Mesodermal cell (in vitro differentiated cells): ENCODE measurements around the gene MXD4.
A peak's percentile ranks its signal among the peaks of the same experiment; 100 is the strongest.

ENCODE experiments used
- H3K27ac ChIP-seq: 2 replicates; pipeline ENCODE4 v1.7.0; 2013; ENCODE audit warnings: mild to moderate bottlenecking, low read depth, low read length, moderate library complexity; ENCODE audit not compliant: severe bottlenecking
- H3K36me3 ChIP-seq: 2 replicates; pipeline ENCODE4 v1.7.1; 2013; ENCODE audit warnings: mild to moderate bottlenecking, low read length, moderate library complexity; ENCODE audit not compliant: control insufficient read depth, insufficient read depth
- H3K4me1 ChIP-seq: one replicate; pipeline ENCODE4 v1.7.1; 2013; ENCODE audit warnings: mild to moderate bottlenecking, low read length; ENCODE audit not compliant: insufficient read depth, control insufficient read depth, poor library complexity, severe bottlenecking
- H3K4me3 ChIP-seq: 2 replicates; pipeline ENCODE4 v1.7.0; 2013; ENCODE audit warnings: low read length, control low read depth, mild to moderate bottlenecking; ENCODE audit not compliant: insufficient read depth, poor library complexity, severe bottlenecking; ENCODE audit errors: extremely low read depth
- H3K9me3 ChIP-seq: 2 replicates; pipeline ENCODE4 v1.7.1; 2013; ENCODE audit warnings: mild to moderate bottlenecking, low read length, moderate library complexity; ENCODE audit not compliant: control insufficient read depth
- WGBS, 2 experiments: methylation state at CpG; one replicate each; pipeline ENCODE4 v1.1.5; 2013; ENCODE audit warnings: missing lambda C conversion rate in 2 of 2; ENCODE audit not compliant: insufficient coverage in 2 of 2; 5-methylcytosine and 5-hydroxymethylcytosine counted together

The MXD4 gene

DNA sequence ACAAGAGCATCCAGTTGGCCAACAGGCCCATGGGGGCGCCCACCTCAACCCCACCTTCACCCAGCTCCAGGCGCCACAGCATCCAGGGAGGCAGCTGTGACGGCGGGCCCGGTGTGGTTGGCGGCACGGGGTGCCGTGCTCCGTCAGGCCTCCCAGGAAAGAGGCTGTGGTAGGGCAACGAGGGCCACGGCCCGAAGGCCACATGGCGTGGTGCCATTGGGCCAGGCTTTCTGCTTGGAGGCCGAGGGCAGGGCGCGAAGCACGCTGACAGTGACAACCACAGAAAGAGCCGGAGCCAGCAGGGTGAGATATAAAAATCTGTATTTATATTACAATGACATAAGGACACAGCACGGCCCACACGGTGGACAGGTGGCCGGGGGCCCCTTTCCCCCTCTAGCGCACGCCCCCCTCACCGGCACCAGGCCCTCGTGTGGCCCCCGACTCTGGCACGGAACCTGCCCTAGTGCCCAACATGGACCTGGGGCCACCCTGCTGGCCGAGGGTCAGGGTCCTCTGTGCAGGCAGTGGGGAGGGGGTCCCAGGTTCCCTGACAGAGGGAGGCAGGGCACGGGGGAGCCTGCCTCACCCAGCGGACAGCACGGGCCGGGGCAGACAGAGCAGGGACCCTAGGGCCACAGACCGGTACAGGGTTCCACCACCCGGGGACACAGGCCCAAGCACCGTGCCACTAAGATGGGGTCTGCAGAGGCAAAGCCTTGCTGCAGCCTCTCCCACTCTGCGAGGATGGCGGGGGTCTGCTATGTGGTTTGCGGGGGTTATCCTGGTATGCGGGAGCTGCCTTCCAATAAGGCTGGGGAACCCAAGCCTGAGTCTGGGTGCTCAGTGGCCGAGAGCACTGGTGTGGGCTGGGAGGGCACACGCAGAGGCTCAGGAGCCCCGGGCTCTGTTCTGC, 14.5 kb downstream of the MXD4 start:
- H3K9me3 ChIP-seq, result no peaks in the 10 kb centered on the region
- H3K36me3 ChIP-seq, result peaks cover 38% of the 10 kb centered on the region
- H3K4me3 ChIP-seq, result no peak overlapping the region
- no peak overlapping the region for H3K27ac ChIP-seq
- 95 to 96% methylated on average over 25 to 28 of the region's 42 CpGs for WGBS, 2 experiments
- H3K4me1 ChIP-seq, result no peaks in the 10 kb centered on the region

DNA sequence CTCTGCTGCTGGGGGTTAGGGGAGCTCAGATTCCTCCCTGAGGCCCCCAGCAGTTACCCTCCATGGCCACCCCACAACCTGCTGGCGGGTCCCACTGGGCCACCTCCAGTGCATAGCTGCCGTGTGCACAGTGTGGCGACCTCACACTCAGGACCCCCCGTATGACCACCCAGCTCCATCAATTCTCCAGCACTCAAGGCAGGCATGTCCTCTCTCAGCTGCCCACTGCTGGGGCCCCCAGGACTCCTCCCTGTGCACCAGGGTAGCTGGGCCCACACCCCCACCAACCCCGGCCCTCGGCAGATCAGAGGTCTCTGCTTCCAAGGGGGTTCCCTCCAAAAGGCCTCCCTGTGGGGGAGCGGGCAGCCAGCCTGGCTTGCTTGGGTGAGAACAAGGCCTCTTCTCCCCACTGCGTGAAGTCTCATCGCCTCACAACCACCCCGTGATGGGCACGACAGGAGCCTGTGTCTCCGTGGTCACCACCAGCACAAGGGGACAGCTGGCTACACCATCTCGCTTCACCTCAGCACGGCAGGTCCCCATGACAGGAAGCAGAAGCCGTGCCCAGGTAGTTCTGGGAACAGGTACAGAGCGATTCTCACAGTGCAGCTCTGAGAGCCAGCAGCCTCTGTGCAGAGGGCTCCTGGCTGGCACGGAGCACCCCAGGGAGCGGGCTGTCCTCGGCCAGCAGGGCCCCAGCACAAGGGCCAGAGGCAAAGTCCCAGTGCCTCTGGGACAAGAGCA, 15.4 kb downstream of the MXD4 start:
- Histone ChIP-seq H3K4me3 (no peak overlapping the region), H3K27ac (no peak overlapping the region), H3K36me3 (peaks cover 30% of the 10 kb centered on the region), H3K9me3 (no peaks in the 10 kb centered on the region), H3K4me1 (no peaks in the 10 kb centered on the region)
- 95 to 96% methylated on average over 19 of the region's 19 CpGs for WGBS, 2 experiments

DNA sequence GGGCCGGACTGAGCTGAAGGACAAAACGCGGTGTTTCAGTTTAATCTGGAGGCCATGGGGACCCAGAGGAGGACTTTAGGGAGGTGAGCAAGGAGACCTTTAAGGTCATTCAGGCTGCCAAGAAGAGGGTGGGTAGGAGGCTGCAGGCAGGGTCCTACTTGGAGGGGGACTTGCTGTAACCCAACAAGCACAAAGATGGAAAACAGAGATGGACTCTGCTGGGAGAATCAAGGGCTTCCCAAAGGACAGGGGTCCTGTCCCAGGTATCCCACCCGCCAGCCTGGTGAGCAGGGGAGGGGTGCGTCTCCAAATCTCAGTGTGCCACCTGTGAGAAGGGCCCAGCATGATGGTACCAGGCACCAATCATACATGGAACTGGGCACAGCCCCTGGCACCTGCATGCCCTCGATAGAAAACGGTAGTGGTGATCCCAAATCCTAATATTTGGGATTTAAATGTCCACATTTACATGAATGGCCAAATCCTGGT, 16.1 kb downstream of the MXD4 start:
- Histone ChIP-seq H3K4me3 (no peak overlapping the region), H3K4me1 (no peaks in the 10 kb centered on the region), H3K36me3 (peaks cover 28% of the 10 kb centered on the region), H3K9me3 (no peaks in the 10 kb centered on the region), H3K27ac (no peak overlapping the region)
- WGBS, 2 experiments, result 92% methylated on average over 6 to 7 of the region's 7 CpGs

DNA sequence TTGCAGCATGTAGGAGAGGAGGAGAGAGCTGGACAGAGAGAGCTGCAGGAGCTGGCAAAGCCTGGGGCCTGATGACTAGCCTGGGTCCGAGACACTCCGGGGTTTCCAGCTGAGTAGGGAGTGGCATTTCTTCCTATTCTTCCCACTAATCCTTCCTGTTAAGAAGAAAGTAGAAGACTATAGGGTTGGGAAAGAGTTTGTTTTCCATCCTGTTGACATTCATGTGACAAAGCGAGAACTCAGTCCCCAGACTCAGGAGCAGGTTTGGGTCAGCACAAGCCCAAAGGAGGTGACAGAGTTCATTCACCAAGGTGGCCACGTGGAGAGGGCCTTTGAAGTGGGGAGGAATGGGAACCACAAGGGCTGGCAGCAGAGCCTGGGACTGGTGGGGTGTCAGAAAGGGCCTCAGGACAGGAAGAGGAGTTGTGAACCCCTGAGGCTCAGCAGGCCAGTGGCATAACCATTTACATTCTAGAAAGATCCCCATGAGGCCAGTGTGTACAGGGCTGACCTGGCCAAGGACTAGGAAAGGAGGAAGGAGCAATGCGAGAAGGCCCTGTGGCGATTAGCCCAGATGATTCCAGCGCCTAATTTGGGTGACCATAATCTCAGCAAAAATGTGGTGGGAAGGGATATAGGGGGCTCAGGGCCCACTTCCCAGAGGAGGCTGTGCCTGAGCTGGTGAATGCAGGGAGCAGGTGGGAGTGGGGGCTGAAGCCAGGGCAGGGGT, 16.7 kb downstream of the MXD4 start:
- H3K36me3 ChIP-seq, result peaks cover 22% of the 10 kb centered on the region
- H3K4me1 ChIP-seq, result peaks cover 5% of the 10 kb centered on the region
- 84 to 98% methylated on average over 4 to 5 of the region's 7 CpGs for WGBS, 2 experiments
- no peaks in the 10 kb centered on the region for H3K9me3 ChIP-seq
- no peak overlapping the region for H3K27ac ChIP-seq
- no peak overlapping the region for H3K4me3 ChIP-seq

DNA sequence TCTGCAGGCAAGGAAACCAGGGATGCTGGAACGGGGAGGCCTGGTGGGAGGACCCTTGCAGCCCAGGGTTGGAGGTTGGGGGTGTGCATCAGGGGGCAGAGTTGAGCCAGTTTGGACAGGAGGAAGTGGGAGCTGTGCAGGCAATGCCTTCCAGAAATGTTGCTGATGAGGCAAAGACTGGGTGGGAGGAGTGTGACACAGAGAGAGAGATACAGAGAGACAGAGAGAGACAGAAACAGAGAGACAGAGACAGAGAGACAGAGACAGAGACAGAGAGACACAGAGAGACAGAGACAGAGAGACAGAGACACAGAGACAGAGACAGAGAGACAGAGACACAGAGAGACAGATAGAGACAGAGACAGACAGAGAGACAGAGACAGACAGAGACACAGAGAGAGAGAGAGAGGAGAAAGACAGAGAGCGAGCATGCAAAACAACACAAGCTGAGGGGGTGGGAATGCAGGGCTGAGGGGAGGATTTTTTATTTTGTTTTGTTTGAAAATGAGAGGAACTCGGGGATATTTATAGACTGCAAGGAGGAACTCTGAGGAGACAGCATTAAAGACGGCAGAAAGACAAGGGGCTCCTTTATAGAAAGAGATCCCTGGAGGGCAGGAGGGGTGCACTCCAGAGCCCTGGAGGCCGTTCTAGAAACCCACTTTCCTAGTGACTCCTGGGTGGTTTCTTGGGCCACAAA, 18.1 kb downstream of the MXD4 start:
- H3K4me1 ChIP-seq, result peaks cover 14% of the 10 kb centered on the region
- H3K27ac ChIP-seq, result no peak overlapping the region
- 82 to 92% methylated on average over 3 to 5 of the region's 5 CpGs for WGBS, 2 experiments
- H3K4me3 ChIP-seq, result no peak overlapping the region
- H3K9me3 ChIP-seq, result no peaks in the 10 kb centered on the region
- peaks cover 10% of the 10 kb centered on the region for H3K36me3 ChIP-seq

DNA sequence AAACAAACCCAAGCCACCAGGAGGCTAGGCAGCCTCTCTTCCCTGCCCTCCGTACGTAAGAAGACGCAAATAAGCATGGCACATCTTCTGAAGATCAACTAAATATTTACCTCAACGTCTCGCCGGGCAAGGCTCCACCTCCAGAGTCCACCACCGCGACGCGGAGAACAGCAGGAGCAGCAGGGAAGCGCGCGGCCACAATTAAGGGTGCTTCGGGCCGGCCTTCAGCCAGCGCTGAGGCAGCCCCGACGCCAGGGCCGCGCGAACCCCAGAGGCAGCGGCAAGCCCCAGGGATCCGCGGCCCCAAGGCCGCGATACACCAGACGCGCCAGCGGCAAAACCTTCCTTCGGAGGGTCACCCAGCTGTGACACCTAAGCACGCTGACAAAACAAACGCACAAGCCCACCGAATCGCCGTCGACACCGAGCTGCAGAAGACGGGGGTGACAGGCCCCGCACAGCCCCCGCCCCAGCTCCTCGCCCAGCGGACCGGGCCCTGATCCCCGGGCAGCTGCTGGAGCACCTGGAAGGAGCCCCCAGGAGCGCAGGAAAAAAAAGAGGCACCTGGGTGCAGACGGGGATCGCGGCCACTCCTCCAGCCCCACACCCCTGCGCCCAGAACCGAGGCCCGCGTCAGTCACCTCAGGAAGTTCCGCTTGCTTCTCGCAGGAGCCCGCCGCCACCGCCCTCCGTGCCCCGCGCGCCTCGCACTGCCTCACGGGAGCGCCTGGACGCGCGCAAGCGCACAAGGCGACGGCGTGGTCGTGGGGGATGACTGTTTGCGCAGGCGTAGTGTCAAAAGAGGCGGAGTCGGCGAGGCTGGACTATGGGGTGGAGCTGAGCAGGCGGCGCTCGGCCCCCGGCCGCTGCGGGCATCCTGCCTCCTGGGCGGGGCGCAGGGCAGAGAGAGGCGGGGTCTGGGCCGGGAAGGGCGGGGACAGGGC, 20.2 kb downstream of the MXD4 start, which contains the start of the genes HAUS3 and POLN:
Gene HAUS3 (minus strand): TSS at position 712 of the 944 bp plus-strand sequence. CDS start 1,175 bp downstream, outside the sequence.
Gene POLN (minus strand): TSS at position 712 of the 944 bp plus-strand sequence. CDS start 12,890 bp downstream, outside the sequence.
- Histone ChIP-seq H3K4me1 (peaks cover 14% of the 10 kb centered on the region), H3K9me3 (no peaks in the 10 kb centered on the region), H3K27ac (no peak within 1 kb of the TSS), H3K4me3 (peak within 1 kb of the TSS; percentile 80), H3K36me3 (peaks cover 16% of the 10 kb centered on the region)
- WGBS, 2 experiments, result 0% methylated on average over 61 to 70 of the region's 88 CpGs

DNA sequence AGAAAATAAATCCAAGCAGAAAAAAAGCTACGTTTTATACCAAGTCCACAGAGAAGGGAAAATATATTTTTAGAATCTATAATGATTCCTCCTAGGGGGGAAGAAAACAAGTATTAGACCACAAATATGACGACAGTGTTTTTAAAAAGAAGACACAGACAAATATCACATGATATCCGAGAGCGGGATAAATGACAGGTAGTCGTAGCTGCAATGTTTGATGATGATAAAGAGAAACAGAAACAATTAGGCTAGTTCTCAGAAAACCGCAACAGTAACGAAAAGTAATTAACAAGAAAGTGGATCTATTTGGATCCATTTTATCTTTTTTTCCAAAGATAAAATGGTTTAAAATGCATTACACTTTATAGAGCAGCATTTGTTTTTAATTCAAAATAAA, 20.9 kb downstream of the MXD4 start:
- peaks cover 14% of the 10 kb centered on the region for H3K4me1 ChIP-seq
- no CpG with 5 or more reads among the region's 7 CpGs for WGBS, 2 experiments
- peaks cover 16% of the 10 kb centered on the region for H3K36me3 ChIP-seq
- no peak overlapping the region for H3K27ac ChIP-seq
- H3K9me3 ChIP-seq, result no peaks in the 10 kb centered on the region
- peak overlapping the region; percentile 80 for H3K4me3 ChIP-seq

DNA sequence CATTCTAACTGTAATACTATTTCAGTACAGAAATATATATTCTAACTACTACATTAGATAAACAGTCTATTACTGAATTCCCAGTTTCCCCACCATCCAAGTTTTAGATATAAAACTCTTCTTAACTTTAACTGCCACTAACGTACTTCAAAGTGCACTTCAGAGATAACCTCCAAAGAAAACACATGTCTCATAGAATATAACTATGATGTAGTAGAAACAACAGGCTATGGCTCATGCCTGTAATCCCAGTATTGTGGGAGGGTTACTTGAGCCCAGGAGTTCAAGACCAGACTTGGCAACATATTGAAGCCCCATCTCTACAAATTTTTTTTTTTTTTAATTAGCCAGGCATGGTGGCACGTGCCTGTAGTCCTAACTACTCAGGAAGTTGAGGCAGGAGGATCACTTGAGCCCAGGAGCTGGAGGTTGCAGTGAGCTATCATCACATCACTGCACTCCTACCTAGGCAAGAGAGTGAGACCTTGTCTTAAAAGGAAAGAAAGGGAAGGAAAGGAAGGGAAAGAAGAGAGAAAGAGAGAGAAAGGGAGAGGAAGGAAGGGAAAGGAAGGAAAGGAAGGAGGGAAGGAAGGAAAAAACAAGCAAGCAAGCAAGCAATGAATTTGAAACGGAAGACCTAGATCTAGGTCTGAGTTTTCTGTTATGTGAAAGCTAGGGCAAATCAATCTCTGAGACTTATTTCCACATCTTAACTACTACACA, 24.8 kb downstream of the MXD4 start:
- peaks cover 14% of the 10 kb centered on the region for H3K4me1 ChIP-seq
- 92 to 100% methylated on average over 1 to 2 of the region's 3 CpGs for WGBS, 2 experiments
- H3K9me3 ChIP-seq, result no peaks in the 10 kb centered on the region
- no peak overlapping the region for H3K4me3 ChIP-seq
- no peak overlapping the region for H3K27ac ChIP-seq
- peaks cover 34% of the 10 kb centered on the region for H3K36me3 ChIP-seq

DNA sequence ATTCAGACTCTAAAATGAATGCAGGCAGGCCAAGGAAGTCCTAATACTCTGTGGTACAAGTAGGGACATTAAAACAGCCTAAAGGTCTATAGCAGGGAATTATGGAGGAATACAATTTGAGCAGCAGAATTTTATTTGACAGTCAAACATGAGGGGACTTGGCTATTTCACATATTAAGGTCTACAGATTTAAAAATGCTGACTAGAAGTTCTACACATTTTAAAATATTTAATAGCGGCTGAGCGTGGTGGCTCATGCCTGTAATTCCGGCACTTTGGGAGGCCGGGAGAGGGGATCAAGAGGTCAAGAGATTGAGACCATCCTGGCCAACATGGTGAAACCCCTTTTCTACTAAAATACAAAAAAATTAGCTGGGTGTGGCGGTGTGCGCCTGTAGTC, 30.8 kb downstream of the MXD4 start:
- WGBS, 2 experiments, result 73 to 96% methylated on average over 4 to 5 of the region's 6 CpGs
- peaks cover 46% of the 10 kb centered on the region for H3K36me3 ChIP-seq
- no peak overlapping the region for H3K27ac ChIP-seq

More for the DNA sequence above, 30.8 kb downstream of the MXD4 start:
- H3K4me3 ChIP-seq, result no peak overlapping the region
- no peaks in the 10 kb centered on the region for H3K4me1 ChIP-seq
- no peaks in the 10 kb centered on the region for H3K9me3 ChIP-seq
